Liver (tissue), 9 donors: ENCODE results near the gene LRRC2. TPM values are rescaled to one million over a fixed set of nuclear protein-coding genes. Genes with fewer than 3 reads are reported as not detected.

ENCODE experiments used
- DNase-seq: peaks from one replicate; pipeline ENCODE4 v3.0.0-alpha.2; 2017; ENCODE audit warnings: low spot score
- H3K27ac ChIP-seq, 2 donors: one replicate each; pipeline ENCODE4 v1.7.0; 2013; ENCODE audit warnings: inconsistent platforms in 2 of 2, low read length in 2 of 2, control low read depth in 1 of 2, low read depth in 1 of 2, mild to moderate bottlenecking in 1 of 2
- H3K27me3 ChIP-seq, 4 donors: one replicate each; pipeline versions ENCODE4 v1.6.1 to v1.7.0; 2013; ENCODE audit warnings: low read length in 3 of 4, inconsistent platforms in 1 of 4, mild to moderate bottlenecking in 1 of 4, moderate library complexity in 1 of 4; ENCODE audit not compliant: control insufficient read depth in 4 of 4, insufficient read depth in 4 of 4
- H3K36me3 ChIP-seq, 4 donors: one replicate each; pipeline versions ENCODE4 v1.6.1 to v1.7.0; 2013; ENCODE audit warnings: low read length in 3 of 4, mild to moderate bottlenecking in 3 of 4, low read depth in 1 of 4, moderate library complexity in 1 of 4; ENCODE audit not compliant: control insufficient read depth in 4 of 4, insufficient read depth in 3 of 4
- H3K4me1 ChIP-seq, 4 donors: one replicate each; pipeline versions ENCODE4 v1.6.1 to v1.7.0; 2013; ENCODE audit warnings: low read length in 3 of 4, mild to moderate bottlenecking in 3 of 4, moderate library complexity in 1 of 4; ENCODE audit not compliant: control insufficient read depth in 4 of 4, insufficient read depth in 4 of 4
- H3K4me3 ChIP-seq, 3 donors: one replicate each; pipeline versions ENCODE4 v1.6.1 to v1.7.0; 2013; ENCODE audit warnings: low read length in 3 of 3, control low read depth in 1 of 3, low read depth in 1 of 3, mild to moderate bottlenecking in 1 of 3
- H3K9ac ChIP-seq, 2 donors: one replicate each; pipeline ENCODE4 v1.7.0; 2013; ENCODE audit warnings: low read length in 2 of 2, mild to moderate bottlenecking in 2 of 2, moderate library complexity in 2 of 2, control low read depth in 1 of 2, low read depth in 1 of 2
- H3K9me3 ChIP-seq, 4 donors: one replicate each; pipeline versions ENCODE4 v1.6.1 to v1.7.0; 2013; ENCODE audit warnings: low read length in 3 of 4; ENCODE audit not compliant: control insufficient read depth in 4 of 4
- EGR1 ChIP-seq, 2 donors: IDR thresholded peaks; 2 replicates each; pipeline ENCODE4 v1.6.1; 2016 to 2018; ENCODE audit warnings: antibody characterized with exemption in 2 of 2, low read depth in 2 of 2
- FOXA1 ChIP-seq: IDR thresholded peaks from 2 replicates; pipeline ENCODE4 v1.6.1; 2016; ENCODE audit warnings: antibody characterized with exemption
- FOXA2 ChIP-seq: IDR thresholded peaks from 2 replicates; pipeline ENCODE4 v1.6.1; 2016; ENCODE audit warnings: antibody characterized with exemption
- GABPA ChIP-seq, 2 donors: IDR thresholded peaks in 1 of 2; conservative IDR thresholded peaks in 1 of 2; 2 replicates each; pipeline ENCODE4 v1.6.1; 2016; ENCODE audit warnings: antibody characterized with exemption in 2 of 2, mild to moderate bottlenecking in 1 of 2, moderate library complexity in 1 of 2
- HNF4A ChIP-seq, 2 donors: conservative IDR thresholded peaks; 2 replicates each; pipeline ENCODE4 v1.6.1; 2016; ENCODE audit warnings: antibody characterized with exemption in 2 of 2, mild to moderate bottlenecking in 2 of 2
- HNF4G ChIP-seq: IDR thresholded peaks from 2 replicates; pipeline ENCODE4 v1.6.1; 2016; ENCODE audit warnings: antibody characterized with exemption
- JUND ChIP-seq, 2 donors: IDR thresholded peaks; 2 replicates each; pipeline ENCODE4 v1.6.1; 2016; ENCODE audit warnings: antibody characterized with exemption in 2 of 2
- NR2F2 ChIP-seq: IDR thresholded peaks from 2 replicates; pipeline ENCODE4 v1.6.1; 2016; ENCODE audit warnings: antibody characterized with exemption
- RAD21 ChIP-seq, 2 donors: IDR thresholded peaks; 2 replicates each; pipeline ENCODE4 v1.6.1; 2016; ENCODE audit warnings: antibody characterized with exemption in 2 of 2, mild to moderate bottlenecking in 2 of 2
- RXRA ChIP-seq, 2 donors: IDR thresholded peaks; 2 replicates each; pipeline ENCODE4 v1.6.1; 2017 to 2018; ENCODE audit warnings: antibody characterized with exemption in 2 of 2, mild to moderate bottlenecking in 1 of 2
- SP1 ChIP-seq: IDR thresholded peaks from 2 replicates; pipeline ENCODE4 v1.6.1; 2018; ENCODE audit warnings: antibody characterized with exemption, mild to moderate bottlenecking
- TAF1 ChIP-seq: conservative IDR thresholded peaks from 2 replicates; pipeline ENCODE4 v1.6.1; 2016; ENCODE audit warnings: antibody characterized with exemption, mild to moderate bottlenecking
- YY1 ChIP-seq: IDR thresholded peaks from 2 replicates; pipeline ENCODE4 v1.6.1; 2016; ENCODE audit warnings: antibody characterized with exemption, mild to moderate bottlenecking
- WGBS: extraction: QIAGEN DNeasy Blood & Tissue Kit; methylation state at CpG from one replicate; pipeline ENCODE4 v1.1.7; 2013; 5-methylcytosine and 5-hydroxymethylcytosine counted together
- polyA plus RNA-seq, 2 donors: library from polyadenylated mRNA; stranded (reverse) in 1 of 2; unstranded in 1 of 2; fragments of 200-250 nt in 1 of 2; fragments of >200 nt in 1 of 2; fragmentation: Nextera tagmentation in 1 of 2; extraction: Ambion mirVana in 1 of 2; gene quantifications; one replicate each; pipeline versions ENCODE4 v1.2.1 to v1.2.3, GENCODE V29; 2013 to 2015
- total RNA-seq, 2 donors: library from RNA; depleted of rRNA; stranded (reverse); fragments of >200 nt; gene quantifications; one replicate each; pipeline ENCODE4 v1.2.3, GENCODE V29; 2014
- TF ChIP-seq, protein P1 (sequence below): IDR thresholded peaks from 2 replicates; pipeline ENCODE4 v1.6.1; 2016; ENCODE audit warnings: antibody characterized with exemption
- TF ChIP-seq, protein P2 (sequence below): IDR thresholded peaks from 2 replicates; pipeline ENCODE4 v1.6.1; 2016; ENCODE audit warnings: antibody characterized with exemption
- TF ChIP-seq, protein P3 (sequence below): fragments of 150-350 bp; IDR thresholded peaks from 2 replicates; pipeline ENCODE4 v1.5.1; 2017; ENCODE audit warnings: improper control_type of control experiment, low read depth, low read length; ENCODE audit not compliant: missing input control
- TF ChIP-seq, protein P4 (sequence below): IDR thresholded peaks from 2 replicates; pipeline ENCODE4 v1.6.1; 2016; ENCODE audit warnings: antibody characterized with exemption
- donor health status: healthy.
- donor health status: healthy.
- donor health status: healthy.
- donor health status: healthy.
- donor health status: healthy.

LRRC2 gene
- total and polyA plus RNA-seq, 4 donors, result 0.93 to 7.6 (median 4.2) TPM

DNA sequence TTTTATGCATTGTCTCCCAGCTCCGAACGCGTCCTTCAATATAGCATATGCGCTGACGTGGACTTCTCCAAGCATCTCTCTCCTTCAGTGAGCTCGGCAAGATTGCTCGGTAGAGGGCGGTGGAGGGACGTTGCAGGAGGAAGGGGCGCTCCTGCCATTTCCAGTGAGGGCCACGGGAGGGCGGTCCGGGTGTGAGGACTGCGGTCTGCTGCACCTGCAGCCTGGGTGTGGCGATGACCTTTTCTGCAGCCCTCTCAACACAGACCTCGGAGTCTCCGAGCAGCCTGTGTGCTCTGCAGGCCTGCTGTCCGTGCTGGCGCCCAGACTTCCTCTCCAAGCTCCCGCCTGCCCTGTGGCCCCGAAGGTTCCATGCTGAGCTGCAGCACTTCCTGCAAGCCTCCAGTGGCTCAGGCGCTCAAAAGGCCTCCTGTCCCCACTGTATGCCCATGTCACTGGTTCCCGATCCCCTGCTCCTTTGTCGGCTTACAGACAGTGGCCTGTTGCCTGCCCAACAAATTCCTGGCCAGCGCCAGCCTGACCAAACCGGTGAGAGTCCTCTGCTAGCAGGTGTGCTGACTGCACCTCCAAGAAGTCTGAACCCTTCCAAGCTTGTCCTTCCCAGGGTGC is 77.3 kb downstream of the LRRC2 start:
- Histone ChIP-seq H3K4me1 (peaks cover 2 to 39% (median 34%) of the 10 kb centered on the region in 4 donors), H3K9ac (no peak overlapping the region), H3K27me3 (no peaks in the 10 kb centered on the region), H3K27ac (no peak overlapping the region), H3K9me3 (no peaks in the 10 kb centered on the region), H3K4me3 (no peak overlapping the region), H3K36me3 (no peaks in the 10 kb centered on the region)
- TF ChIP-seq, protein P1, sequence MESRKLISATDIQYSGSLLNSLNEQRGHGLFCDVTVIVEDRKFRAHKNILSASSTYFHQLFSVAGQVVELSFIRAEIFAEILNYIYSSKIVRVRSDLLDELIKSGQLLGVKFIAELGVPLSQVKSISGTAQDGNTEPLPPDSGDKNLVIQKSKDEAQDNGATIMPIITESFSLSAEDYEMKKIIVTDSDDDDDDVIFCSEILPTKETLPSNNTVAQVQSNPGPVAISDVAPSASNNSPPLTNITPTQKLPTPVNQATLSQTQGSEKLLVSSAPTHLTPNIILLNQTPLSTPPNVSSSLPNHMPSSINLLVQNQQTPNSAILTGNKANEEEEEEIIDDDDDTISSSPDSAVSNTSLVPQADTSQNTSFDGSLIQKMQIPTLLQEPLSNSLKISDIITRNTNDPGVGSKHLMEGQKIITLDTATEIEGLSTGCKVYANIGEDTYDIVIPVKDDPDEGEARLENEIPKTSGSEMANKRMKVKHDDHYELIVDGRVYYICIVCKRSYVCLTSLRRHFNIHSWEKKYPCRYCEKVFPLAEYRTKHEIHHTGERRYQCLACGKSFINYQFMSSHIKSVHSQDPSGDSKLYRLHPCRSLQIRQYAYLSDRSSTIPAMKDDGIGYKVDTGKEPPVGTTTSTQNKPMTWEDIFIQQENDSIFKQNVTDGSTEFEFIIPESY, result no peak
- TF ChIP-seq NR2F2, result no peak
- peak; percentile 54 to 85 for TF ChIP-seq RXRA (IDR thresholded peaks at IDR 0.05)
- TF ChIP-seq RAD21 (IDR thresholded peaks at IDR 0.05), result peak; percentile 100
- TF ChIP-seq, protein P2, sequence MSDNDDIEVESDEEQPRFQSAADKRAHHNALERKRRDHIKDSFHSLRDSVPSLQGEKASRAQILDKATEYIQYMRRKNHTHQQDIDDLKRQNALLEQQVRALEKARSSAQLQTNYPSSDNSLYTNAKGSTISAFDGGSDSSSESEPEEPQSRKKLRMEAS, result no peak
- TF ChIP-seq YY1, result peak; percentile 33
- no peak for TF ChIP-seq FOXA1
- TF ChIP-seq, protein P3, sequence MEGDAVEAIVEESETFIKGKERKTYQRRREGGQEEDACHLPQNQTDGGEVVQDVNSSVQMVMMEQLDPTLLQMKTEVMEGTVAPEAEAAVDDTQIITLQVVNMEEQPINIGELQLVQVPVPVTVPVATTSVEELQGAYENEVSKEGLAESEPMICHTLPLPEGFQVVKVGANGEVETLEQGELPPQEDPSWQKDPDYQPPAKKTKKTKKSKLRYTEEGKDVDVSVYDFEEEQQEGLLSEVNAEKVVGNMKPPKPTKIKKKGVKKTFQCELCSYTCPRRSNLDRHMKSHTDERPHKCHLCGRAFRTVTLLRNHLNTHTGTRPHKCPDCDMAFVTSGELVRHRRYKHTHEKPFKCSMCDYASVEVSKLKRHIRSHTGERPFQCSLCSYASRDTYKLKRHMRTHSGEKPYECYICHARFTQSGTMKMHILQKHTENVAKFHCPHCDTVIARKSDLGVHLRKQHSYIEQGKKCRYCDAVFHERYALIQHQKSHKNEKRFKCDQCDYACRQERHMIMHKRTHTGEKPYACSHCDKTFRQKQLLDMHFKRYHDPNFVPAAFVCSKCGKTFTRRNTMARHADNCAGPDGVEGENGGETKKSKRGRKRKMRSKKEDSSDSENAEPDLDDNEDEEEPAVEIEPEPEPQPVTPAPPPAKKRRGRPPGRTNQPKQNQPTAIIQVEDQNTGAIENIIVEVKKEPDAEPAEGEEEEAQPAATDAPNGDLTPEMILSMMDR, result peak; percentile 100
- TF ChIP-seq, protein P4, sequence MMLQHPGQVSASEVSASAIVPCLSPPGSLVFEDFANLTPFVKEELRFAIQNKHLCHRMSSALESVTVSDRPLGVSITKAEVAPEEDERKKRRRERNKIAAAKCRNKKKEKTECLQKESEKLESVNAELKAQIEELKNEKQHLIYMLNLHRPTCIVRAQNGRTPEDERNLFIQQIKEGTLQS, result no peak
- no peak for TF ChIP-seq FOXA2
- peak; percentile 27 to 53 for TF ChIP-seq HNF4A (conservative IDR thresholded peaks at IDR 0.05)
- TF ChIP-seq HNF4G, result no peak
- no peak for TF ChIP-seq GABPA (IDR thresholded peaks at IDR 0.05 in 1 of 2, conservative IDR thresholded peaks at IDR 0.05 in 1 of 2)
- no peak for TF ChIP-seq TAF1
- no peak for TF ChIP-seq JUND (IDR thresholded peaks at IDR 0.05)
- TF ChIP-seq EGR1 (IDR thresholded peaks at IDR 0.05; ENCODE audit: low read depth in 2 of 2), result no peak
- peak; percentile 30 for TF ChIP-seq SP1
- 10% methylated on average over 26 of the region's 26 CpGs for WGBS
- DNase-seq, result peak; percentile 96

DNA sequence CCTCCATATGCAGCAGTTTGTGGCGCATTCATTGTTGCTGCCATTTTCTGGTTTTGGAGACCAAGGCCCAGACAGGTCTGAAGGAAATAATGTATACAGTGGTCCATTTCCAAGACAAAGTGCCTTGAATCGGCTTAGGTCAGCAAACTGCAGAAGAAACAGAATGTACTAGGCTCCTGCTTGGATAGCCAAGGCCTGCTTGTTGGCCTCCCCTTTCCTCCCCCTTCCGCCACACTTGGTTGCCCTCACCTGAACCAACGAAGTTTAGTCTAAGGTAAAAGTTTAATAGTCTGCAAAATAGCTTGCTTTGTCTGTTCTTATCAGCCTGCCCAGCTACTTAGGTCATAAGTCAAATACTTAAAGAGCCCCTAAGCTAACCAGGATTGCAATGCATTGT is 80.3 kb downstream of the LRRC2 start:
- WGBS, result 76% methylated on average over 4 of the region's 4 CpGs
- H3K4me3 ChIP-seq, result no peak overlapping the region
- no peaks in the 10 kb centered on the region for H3K9me3 ChIP-seq
- TF ChIP-seq YY1 (no peak), TAF1 (no peak), NR2F2 (no peak), EGR1 (IDR thresholded peaks at IDR 0.05; ENCODE audit: low read depth in 2 of 2) (no peak), FOXA2 (no peak), HNF4G (no peak)
- no peaks in the 10 kb centered on the region for H3K27me3 ChIP-seq
- H3K27ac ChIP-seq, result no peak overlapping the region
- peaks cover 0 to 18% (median 14%) of the 10 kb centered on the region in 4 donors for H3K4me1 ChIP-seq
- no peak overlapping the region for H3K9ac ChIP-seq
- no peaks in the 10 kb centered on the region for H3K36me3 ChIP-seq
- no peak for DNase-seq
